Right hindlimb (tissue), 1 donor: Measurements from ENCODE around the gene RAB35.

ENCODE experiments used
- DNase-seq: peaks from one replicate; pipeline ENCODE4 v3.0.0-alpha.2; 2018

Gene RAB35

DNA sequence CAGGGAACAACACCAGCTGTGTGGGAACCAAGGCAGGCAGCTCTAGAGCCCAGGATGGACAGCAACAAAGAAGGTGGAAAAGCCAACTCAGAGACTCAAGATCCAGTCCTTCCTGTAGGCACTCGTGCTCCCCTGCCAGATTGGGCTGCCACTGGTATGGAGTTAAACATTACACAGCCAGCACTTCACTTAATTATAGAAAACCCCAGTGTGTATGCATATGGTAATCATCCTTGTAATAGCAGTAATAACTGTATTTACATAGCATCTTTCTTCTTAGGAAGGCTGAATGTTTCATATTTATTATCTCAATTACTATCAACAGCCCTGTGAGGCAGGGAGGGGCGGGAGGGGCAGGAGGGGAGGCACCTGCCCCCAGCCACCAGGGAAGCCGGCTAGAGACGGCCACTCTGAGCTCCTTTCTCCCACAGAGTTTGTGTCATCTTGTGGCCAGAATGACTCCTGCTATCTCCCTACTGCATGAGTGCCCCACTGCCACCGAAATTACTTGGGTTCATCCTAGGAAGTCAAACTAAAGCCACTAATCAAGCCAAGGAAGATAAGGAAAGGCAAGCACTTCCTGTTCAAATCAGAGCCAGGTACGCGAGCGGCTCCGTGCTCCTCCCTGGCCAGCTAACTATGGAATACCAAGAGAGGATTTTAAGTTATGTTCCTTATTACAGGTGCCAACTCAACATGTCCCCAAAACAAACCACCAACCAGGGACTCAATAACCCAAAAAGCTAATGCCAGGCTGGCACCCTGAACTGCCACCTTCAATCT is 15.7 kb upstream of the RAB35 start:
- DNase-seq: no peak

DNA sequence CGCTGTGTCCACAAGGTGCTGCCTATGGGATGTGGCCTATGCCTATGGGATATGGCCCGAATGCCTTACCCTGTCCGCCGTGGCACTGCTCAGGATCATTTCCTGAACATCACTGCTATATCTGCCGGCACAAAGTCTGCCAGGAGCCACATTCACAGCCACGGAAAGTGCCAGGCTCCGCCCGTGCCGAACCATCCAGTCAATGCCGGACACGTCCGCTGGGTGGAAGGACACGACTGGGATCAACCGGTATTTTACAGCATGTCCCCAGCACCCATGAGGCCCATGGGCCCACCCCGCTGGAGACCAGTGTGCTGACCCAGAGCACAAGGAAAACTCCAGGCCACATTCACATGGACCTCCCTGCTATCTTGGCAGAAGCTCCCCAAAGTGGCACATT is 14.6 kb upstream of the RAB35 start:
- DNase-seq: no peak

DNA sequence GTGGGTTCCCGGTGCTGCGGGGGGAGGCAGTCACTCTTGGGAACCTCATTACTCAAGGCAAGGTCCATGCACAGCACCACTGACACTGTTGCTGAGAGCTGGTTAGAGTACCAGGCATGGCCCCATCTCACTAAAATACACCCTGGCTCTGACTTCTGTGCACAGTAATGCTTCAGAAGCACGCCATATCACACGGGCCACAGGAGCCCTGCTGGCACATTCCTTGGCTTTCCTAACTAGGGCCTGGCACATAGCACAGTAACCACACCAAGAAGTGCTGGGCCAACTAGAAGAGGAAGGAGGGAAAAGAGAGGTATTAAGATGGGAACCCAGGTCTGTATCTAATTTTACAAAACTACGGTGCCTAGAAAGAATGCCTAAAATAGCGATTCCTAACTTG is 13.5 kb upstream of the RAB35 start:
- no peak for DNase-seq

DNA sequence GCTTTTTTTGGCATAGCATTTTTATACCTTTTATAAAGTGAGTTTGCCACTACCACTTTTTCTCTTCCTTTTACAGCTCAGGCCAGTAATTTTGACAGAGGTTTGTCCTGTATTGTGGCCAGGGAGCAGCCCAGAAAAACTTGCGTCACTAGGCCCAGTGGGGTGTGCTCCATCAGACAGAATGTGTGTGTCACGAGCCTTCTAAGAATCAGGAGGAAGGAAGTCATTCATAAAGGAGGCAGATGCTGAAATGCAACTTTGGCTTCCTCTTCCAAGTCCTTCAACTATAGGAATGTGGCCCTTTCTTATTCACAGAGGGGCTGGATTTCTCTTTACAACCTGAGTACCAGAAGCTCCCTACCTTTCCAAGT is 10.1 kb upstream of the RAB35 start:
- no peak for DNase-seq

DNA sequence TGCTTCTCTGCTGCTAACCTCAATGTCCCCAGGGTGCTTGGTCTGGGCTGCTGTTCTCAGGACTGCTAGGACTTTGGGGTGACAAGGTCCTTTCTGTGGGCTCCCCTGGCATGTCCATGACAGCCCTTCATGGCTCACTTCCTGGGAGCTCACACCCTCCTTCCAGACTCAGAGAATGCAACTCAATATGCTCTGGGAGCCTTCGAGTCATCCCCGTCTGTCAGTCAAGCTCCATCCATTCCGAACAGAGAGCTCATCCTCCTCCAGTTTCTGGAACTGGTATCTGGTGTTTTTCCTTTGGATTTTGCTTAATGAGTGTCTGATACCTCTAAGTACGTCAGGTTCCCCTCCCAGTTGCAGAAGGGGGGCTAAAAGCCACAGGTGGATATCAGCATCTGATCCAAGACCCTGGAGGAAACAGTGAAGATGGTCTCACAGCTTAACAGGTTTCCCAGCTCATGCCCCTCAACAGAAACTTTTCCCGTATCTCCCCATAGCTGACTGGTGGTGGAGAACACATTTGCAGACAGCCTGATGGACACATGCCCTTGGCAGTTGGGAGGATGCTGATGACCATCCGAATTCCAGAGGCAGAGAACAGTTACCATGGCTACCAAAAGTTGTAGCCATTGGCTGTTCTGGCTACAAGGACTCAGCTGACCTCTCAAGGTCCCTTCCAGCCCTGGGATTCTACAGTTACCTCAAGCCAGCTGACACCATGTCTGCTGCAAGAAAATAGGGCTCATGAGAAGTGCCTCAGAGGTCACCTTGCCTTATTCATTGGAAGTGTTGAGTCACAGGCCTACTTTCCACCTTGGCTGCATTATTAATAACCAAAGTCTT is 9.5 kb upstream of the RAB35 start:
- DNase-seq: no peak

DNA sequence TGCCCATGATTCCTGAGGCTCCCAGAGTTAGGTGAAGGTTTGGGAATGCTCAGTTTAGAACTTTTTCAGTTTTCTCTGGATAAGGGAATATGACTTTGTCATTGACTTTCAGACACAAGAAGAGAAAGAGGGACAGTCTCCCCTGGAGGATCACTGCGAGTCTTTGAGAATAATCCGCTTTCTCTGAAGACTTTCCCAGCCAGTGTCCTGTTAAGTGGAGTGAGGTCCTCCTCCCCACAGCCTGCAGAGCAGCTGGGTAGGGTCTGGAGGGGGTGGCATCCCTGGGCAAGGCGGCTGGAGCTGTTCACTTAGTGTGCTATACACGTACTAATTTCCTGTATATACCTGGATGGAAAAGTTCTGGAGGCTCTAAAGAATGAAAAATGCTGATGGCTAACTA is 8.5 kb upstream of the RAB35 start:
- no peak for DNase-seq

DNA sequence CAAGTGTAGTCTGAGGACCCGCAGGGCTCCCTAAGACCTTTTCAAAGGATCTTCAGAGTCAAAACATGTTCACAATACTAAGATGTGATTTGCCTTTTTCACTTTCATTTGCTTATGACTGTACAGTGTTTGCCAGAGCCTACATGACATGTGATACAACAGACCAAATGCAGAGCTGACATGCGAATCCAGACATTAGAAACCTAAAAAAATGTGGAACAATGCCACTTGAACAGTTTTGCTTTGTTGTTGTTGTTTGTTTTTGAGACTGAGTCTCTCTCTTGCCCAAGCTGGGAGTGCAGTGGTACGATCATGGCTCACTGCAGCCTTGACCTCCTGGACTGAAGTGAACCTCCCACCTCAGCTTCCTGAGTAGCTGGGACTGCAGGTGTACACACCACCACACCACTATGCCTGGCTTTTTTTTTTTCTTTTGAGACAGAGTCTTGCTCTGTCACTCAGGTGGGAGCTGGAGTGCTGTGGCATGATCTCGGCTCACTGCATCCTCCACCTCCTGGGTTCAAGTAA is 5.3 kb upstream of the RAB35 start:
- no peak for DNase-seq

DNA sequence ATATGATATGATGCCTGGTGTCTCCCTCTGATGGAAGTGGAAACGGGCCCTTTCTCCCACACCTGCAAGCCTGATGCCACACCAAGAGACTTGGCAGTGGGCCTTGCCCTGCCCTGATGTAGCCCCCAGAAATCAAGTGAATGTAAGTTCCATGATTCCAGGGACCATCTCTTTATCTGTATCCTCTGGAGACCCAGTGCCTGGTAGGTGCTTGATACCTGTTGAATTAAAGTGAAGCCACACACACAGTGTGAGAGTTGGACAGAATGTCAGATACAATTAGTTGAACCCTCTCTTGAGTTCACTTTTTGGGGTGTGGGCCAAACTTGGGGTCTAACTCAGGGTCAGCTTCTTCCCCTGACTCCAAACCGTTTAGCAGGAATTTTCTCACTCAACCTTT is 4.8 kb upstream of the RAB35 start:
- DNase-seq: no peak

DNA sequence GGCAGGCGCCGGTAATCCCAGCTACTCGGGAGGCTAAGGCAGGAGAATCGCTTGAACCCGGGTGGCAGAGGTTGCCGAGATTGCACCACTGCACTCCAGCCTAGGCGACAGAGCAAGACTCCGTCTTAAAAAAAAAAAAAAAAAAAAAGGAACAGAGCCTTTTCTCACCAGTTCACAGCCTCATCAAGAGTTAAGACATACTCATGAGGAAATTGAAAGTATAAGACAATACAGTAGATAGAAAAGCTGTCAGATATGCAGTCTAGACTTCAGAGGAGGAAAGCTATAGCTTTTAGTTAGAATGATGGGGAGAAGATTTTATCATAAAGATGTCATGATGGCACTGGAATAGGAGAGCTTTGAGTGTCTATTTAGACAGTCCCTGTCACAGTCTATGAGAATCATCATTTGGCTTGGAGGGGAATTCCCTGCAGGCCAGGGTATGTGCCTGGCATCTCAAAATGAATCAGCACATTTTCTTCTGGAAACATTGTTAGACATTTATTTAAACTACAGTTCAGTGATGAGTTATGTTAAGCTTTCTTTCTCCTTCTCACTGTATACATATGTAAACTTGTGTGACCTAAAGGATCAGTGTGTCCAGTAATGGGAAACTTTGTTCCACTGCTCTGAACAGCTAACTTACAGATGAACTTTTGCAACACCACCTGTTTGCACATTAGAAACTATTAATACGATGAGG is 2.9 kb upstream of the RAB35 start:
- DNase-seq: no peak

DNA sequence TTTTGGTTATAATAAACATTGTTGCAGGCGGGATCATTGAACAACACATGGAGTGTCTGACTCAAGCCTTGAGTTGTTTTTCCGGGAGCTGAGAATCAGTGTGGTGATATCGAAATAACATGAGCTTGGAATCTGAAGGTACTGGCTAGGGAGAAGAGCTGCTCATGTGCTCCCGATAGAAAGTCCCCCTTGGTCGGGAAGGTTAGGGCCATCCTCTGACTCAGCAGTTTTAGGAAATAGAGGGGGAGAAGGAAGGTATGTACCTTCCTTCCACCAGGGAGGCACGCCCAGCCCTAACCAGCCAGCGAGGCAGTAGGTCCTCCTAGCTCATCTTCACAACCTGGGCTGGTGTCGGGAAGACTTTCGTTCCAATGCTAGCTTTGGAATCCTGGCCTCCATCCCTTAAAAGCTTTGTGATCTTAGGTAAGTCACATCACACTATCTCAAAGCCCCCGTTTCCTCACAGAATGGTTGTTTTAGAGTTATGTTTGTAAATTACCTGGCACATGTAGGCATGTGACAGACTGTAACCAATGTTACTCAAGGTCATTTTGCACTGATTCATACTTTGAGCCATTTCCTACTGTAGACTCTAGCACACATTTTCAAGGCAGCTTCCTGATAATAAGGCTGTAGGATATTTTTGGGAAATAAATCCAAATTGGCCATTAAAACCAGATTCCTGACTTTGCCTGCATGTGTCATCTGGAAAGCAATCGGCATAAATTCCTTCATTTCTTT is 1.9 kb upstream of the RAB35 start:
- no peak for DNase-seq

DNA sequence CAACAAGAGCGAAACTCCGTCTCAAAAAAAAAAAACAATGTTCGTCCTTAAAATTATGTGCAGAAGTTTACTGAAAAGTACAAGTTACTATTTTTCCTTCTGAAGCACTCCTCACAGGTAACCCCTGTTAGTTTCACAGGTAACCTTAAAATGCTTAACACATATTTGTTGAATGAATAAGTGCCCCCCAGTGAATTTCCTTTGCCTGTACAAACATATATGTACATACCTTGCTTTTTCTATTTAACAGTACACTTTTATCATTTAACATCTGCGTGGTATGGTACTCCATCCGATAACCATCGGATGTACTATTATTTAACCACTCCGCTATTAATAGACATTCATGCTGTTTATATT is 1.4 kb upstream of the RAB35 start:
- DNase-seq: no peak

DNA sequence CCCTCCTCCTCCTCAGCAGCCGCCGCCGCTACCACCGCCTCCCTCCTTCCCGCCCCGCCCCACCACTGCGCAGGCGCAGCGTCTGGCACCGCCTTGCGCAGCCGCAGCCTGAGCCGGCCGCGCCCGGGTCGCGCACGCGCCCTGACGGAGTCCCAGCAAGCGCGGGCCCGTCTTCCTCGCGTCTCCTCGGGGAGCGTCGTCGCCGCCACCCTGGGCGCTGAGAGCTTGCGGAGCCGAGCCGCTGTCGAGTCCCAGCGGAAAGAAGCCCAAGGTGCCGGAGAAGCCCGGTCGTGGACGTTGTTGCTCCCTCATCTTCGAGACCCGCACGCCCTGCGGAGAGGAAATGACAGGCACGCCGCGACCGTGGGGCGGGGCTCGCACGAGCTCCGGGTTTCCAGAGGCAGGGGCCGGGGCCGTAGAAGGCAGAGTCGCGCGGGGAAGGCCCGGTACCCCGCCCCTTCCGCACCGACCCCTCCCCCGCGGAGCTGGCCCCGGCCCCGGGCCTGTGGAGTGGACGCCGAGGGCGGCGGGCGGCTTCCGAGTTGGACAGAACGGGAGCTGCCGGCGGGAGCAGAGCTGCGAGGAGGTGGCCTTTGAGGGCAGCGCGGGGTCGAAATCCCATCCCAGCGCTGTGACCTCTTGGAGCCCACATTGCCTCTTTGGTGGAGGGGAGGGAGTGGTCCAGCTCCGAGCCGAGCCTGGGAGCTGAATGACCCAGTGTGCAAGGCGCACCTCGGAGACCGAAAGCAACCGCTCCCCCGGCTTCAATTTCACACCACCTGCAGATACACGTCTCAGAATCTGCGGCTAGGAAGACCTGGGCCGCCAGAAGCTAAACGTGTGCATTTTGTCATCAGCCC is 469 bp upstream of the RAB35 start:
- DNase-seq: peak; percentile 97

DNA sequence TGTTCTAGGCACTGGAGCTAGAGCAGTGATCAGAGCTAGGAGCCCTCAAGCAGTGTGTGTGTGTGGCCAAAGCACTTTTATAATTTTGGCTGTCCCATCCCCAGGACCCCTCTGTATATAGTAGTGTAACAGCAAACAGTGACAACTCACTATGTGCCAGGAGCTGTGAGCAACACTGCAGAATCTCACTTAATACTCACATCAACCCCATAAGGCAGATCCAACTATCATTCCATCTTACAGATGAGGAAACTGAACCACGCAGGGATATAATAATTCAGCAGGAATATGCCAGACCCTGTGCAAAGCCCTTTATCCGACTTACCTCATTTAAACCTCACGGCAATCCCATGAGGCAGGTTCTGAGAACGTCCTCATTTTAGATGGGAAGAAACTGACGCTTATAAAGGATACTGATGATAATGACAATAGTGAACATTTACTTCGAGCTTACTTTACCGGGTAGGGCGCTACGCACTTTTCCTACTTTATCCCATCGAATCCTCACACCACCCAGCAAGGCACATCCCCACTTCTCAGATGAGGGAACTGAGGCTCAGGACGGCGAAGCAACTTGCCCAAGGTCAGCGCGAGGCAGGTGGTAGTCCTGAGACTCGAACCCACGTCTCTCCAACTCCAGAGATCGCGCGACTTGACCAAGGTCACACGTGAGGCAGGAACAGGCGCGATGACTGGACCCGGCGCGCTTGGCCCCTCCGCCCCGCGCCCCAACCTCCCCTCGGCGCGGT is 687 bp downstream of the RAB35 start:
- DNase-seq: no peak

DNA sequence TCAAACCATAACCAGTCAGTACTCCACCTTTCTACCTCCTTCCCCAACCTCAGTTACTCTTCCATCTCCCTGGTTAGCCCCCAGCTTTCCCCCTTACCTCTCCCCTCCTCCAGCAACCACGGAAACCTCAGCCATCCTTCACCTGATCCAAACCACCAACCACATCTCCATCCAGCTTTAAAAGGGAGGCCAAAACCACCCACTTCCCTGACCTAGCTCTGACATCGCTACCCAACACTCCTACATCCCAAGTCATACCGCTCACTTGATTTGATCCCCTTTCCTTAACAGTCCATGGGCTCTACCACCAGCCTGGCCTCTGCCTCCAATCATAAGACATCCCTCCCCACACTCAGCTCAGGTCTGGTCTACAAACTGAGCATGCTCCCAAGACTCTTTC is 1.5 kb downstream of the RAB35 start:
- DNase-seq: no peak

DNA sequence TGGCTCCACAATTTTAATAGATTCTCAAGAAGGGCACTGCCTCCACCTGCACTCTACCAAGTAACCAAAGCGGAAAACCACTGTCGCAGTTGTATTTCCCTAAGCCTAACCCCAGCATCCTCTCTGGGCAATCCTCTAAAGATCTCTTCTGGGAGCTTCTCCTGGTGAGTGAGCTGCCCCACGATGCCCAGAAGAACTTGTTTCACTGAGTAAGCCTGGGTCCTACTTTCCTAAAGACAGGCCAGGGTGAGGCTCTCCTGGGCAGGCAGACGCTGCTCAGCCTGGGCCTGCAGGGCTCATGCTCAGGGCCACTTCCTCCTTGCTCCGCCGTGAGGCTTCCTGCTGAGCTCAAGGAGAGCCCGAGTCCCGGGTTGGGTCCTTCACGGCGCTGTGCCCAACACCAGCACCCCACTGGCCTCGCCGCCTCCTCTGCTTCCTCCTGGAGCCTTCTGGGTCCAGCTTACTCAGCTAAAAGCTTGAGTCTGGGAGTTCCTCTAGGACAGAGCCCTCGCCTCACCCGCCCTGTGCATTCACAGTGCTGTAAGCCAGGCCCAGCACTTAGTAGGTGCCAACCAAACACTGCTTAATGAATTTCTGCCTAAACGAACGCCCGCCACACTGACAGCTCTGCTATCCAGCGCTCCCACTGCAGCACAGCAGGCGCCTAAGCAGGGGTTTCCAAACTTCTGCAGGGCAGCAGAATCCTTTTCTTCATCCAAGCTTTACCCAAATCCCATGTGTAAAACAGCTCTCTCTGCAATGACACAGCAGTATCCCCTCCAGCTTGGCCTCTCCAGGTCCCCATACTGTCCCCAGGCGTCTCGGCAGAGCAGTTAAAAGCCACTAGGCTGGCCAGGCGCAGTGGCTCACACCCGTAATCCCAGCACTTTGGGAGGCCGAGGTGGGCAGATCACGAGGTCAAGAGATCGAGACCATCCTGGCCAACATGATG is 5.7 kb downstream of the RAB35 start:
- DNase-seq: peak; percentile 32

DNA sequence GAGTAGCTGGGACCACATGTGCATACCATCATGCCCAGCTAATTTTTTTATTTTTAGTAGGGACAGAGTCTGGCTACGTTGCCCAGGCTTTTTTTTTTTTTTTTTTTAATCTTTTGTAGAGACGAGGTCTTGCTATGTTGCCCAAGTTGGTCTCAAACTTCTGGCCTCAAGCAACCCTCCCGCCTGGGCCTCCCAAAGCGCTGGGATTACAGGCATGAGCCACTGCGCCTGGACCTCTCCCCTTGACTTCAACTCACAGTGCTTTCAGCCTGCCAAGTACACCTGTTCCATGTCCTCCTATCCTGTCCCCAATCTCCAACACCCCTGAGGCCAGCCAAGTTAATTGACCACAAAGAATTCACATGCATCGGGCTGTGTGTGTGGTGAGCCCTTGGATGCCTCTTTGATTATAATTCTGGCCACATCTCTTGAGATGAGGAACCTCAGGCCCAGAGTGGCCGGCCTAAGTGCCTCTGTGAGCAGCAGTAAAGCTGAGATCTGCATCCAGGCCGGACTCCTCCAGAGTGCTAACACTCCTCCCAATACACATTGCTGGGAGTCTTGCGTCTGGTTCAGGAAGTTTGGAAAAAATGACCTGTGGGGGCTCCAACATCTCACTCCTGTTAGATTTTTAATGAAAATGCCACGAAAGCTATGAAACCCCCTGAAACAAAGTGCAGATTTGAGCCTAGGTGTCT is 6.8 kb downstream of the RAB35 start:
- DNase-seq: no peak

DNA sequence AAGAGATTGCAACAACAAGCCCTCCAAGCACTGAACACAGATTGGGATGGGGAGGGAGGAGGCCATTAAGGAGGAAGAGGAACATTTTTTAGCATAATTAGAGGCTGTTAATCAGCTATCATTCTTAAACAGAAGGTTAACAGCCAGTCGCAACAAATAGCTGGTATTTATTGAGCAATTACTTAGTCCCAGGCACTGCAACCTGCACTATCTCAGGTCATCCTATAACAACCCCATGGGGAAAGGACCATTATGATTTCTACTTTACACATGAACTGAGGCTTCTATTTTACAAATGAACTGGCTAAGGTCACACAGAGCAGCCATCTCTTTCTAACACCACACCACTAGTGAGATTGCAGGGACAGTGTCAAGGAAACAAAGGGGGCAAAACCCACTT is 10.4 kb downstream of the RAB35 start:
- no peak for DNase-seq

DNA sequence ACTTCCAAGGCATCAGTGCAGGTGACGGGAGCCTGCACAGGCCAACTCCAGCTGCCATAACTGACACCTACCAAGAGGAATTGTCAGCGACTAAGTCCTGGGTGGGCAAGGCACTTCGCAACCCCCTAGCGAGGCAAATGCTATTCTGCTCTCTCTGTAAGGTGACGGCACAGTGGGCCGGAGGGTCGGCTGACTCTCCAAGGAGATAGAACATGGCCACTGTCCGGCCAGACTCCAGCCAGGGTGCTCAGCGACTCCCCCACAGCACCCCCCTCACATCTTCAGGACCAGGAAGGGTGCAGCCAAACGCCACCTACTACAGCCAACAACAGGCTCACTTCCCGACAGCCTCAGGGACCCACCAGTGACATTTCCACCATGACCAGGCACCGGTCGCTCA is 13.2 kb downstream of the RAB35 start:
- no peak for DNase-seq

DNA sequence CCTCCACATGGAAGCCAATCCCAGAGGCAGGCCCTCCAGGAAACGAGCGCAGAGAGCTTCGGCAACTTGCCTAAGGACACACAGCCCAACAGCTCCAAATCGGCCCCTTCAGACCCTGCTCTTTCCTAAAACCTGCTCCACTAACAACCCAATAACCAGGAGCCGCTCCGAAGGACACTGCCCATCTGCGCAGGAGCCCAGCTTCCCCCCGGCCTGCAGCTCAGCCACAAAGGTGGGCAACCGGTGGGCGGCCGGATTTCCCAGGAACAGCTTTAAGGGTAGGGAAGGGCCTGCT is 13.6 kb downstream of the RAB35 start:
- DNase-seq: no peak
